ENCODE data around the gene PTRH1. TPM values are rescaled to one million over a fixed set of nuclear protein-coding genes. Genes with fewer than 3 reads are reported as not detected.

The PTRH1 gene
- total RNA-seq, 1 experiment from 2014 or later = 11.4 TPM

GRCh38 chr9:127720031-127720864, 4.8 kb upstream of the PTRH1 start:
- DNase-seq (ENCODE audit: low spot score) = no peak

GRCh38 chr9:127717766-127718165, 2.3 kb upstream of the PTRH1 start:
- DNase-seq (ENCODE audit: low spot score) = no peak

GRCh38 chr9:127716412-127716811, 949 bp upstream of the PTRH1 start:
- DNase-seq (ENCODE audit: low spot score) = no peak

- DNase-seq (ENCODE audit: low spot score) = no peak
Measured at GRCh38 chr9:127714951-127715469, 453 bp downstream of the PTRH1 start.

GRCh38 chr9:127714020-127714750, 1.3 kb downstream of the PTRH1 start:
- no peak for DNase-seq (ENCODE audit: low spot score)

- no peak for DNase-seq (ENCODE audit: low spot score)
Measured at GRCh38 chr9:127712867-127713266, 2.6 kb downstream of the PTRH1 start.

GRCh38 chr9:127712371-127712770, 3.1 kb downstream of the PTRH1 start:
- DNase-seq (ENCODE audit: low spot score) = no peak

- DNase-seq (ENCODE audit: low spot score) = no peak
Measured at GRCh38 chr9:127711831-127712274, 3.6 kb downstream of the PTRH1 start.

- DNase-seq (ENCODE audit: low spot score) = no peak
Measured at GRCh38 chr9:127711226-127711701, 4.2 kb downstream of the PTRH1 start.

GRCh38 chr9:127710204-127710783, 5.2 kb downstream of the PTRH1 start:
- DNase-seq (ENCODE audit: low spot score) = no peak

- no peak for DNase-seq (ENCODE audit: low spot score)
Measured at GRCh38 chr9:127708952-127709587, 6.4 kb downstream of the PTRH1 start.

- DNase-seq (ENCODE audit: low spot score) = no peak
Measured at GRCh38 chr9:127707766-127708165, 7.7 kb downstream of the PTRH1 start.

- DNase-seq (ENCODE audit: low spot score) = no peak
Measured at GRCh38 chr9:127706836-127707241, 8.6 kb downstream of the PTRH1 start, which contains the start of gene CFAP157. CFAP157 (plus strand) TSS chr9:127706988; CDS start chr9:127707032, 44 bp downstream.

- DNase-seq (ENCODE audit: low spot score) = no peak
Measured at GRCh38 chr9:127705577-127706379, 9.7 kb downstream of the PTRH1 start.

- no peak for DNase-seq (ENCODE audit: low spot score)
Measured at GRCh38 chr9:127703289-127703946, 12.0 kb downstream of the PTRH1 start.

GRCh38 chr9:127700594-127701255, 14.7 kb downstream of the PTRH1 start:
- no peak for DNase-seq (ENCODE audit: low spot score)

- DNase-seq (ENCODE audit: low spot score) = no peak
Measured at GRCh38 chr9:127700140-127700539, 15.3 kb downstream of the PTRH1 start.

GRCh38 chr9:127698985-127699670, 16.3 kb downstream of the PTRH1 start:
- DNase-seq (ENCODE audit: low spot score) = no peak

GRCh38 chr9:127698386-127698785, 17.1 kb downstream of the PTRH1 start:
- no peak for DNase-seq (ENCODE audit: low spot score)

Data from H4 (cell line).